Measurements from ENCODE around the gene TNFRSF18. TPM values are rescaled to one million over a fixed set of nuclear protein-coding genes. Genes with fewer than 3 reads are reported as not detected.

TNFRSF18 gene
- total RNA-seq, 2 donors from 2014 or later, result 0.95 to 1.7 TPM

DNA sequence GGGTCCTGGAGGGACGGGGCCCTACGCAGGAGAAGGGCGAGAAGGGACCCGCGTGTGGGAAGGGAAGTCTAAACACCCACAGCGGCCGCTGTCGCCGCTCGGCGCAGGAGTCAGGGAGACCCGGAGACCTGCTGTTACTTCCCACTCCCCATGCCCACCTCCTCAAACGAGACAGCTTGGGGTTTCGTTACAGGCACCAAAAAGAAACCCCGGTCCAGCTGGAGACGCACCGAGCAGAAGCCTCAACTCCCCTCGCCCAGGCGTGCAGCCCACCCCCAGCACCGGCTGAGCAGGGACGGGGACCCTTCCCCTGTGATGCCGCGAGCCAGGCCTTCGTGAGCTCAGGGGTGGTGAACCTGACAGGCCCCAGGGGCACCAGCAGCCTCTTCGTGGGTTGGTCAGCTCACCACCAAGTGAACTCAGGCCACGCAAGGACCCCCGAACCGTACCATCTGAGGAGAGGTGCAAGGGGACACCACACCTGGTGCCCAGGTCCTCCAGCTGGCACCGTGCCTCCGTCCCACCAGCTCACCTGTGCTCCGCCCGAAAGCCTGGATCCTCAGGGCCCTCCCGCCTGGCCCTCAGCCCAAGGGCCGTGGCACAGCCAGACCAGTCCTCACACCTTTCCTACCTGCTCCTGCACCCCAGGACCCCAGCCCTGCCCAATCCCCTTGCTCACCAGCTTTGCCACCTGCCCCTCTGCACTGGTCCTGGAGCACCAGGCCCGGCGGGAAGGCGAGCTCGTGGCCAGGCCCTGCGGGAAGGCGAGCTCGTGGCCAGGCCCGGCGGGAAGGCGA is 20.4 kb upstream of the TNFRSF18 start:
- Histone ChIP-seq H3K9ac (ENCODE audit: extremely low read depth, low read length, poor library complexity, severe bottlenecking) (no peak overlapping the region), H3K9me3 (ENCODE audit: control insufficient read depth, low read length) (no peaks in the 10 kb centered on the region), H3K27ac (ENCODE audit: low read depth, low read length) (no peak overlapping the region), H3K4me1 (ENCODE audit: control insufficient read depth, insufficient read depth, low read length) (no peaks in the 10 kb centered on the region), H3K36me3 (ENCODE audit: control insufficient read depth, insufficient read depth, low read length) (peaks cover 32% of the 10 kb centered on the region), H3K27me3 (ENCODE audit: control insufficient read depth, insufficient read depth, low read length, poor library complexity, severe bottlenecking) (no peaks in the 10 kb centered on the region), H3K4me3 (ENCODE audit: low read length) (no peak overlapping the region)
- Mint-ChIP-seq H3K36me3 (ENCODE audit: low read depth) (peaks cover 48% of the 10 kb centered on the region), H3K27ac (no peak overlapping the region), H3K4me3 (no peak overlapping the region), H3K4me1 (no peaks in the 10 kb centered on the region), H3K27me3 (ENCODE audit: insufficient read depth) (no peaks in the 10 kb centered on the region), H3K9me3 (no peaks in the 10 kb centered on the region)
- TF ChIP-seq, protein P1, sequence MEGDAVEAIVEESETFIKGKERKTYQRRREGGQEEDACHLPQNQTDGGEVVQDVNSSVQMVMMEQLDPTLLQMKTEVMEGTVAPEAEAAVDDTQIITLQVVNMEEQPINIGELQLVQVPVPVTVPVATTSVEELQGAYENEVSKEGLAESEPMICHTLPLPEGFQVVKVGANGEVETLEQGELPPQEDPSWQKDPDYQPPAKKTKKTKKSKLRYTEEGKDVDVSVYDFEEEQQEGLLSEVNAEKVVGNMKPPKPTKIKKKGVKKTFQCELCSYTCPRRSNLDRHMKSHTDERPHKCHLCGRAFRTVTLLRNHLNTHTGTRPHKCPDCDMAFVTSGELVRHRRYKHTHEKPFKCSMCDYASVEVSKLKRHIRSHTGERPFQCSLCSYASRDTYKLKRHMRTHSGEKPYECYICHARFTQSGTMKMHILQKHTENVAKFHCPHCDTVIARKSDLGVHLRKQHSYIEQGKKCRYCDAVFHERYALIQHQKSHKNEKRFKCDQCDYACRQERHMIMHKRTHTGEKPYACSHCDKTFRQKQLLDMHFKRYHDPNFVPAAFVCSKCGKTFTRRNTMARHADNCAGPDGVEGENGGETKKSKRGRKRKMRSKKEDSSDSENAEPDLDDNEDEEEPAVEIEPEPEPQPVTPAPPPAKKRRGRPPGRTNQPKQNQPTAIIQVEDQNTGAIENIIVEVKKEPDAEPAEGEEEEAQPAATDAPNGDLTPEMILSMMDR (conservative IDR thresholded peaks at IDR 0.05), result no peak
- 94 to 98% methylated on average over 16 to 44 of the region's 44 CpGs for WGBS, 2 experiments (ENCODE audit: insufficient coverage in 1 of 2, insufficient read length in 1 of 2)
- no peak for DNase-seq

DNA sequence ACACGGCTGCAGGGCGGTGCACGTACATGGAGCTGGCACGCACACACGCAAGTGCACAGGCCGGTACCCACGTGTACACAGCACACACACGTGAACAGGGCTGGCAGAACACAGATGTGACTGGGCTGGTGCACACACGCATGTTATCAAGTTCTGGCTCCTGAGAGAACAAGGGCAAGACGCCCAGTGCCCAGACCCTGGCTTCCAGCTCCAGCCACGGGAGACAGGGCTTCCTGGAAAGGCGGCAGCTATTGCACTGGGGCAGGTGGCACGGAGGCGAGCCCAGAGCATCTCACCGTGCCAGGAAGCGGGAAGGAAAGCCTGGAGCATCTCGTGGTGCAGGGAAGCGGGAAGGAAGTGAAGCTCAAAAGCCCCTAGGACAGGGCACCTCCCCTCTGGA is 19.5 kb upstream of the TNFRSF18 start:
- no peaks in the 10 kb centered on the region for H3K27me3 ChIP-seq (ENCODE audit: control insufficient read depth, insufficient read depth, low read length, poor library complexity, severe bottlenecking)
- no peak for DNase-seq
- Mint-ChIP-seq H3K4me1 (no peaks in the 10 kb centered on the region), H3K4me3 (no peak overlapping the region), H3K27ac (no peak overlapping the region), H3K9me3 (no peaks in the 10 kb centered on the region), H3K36me3 (ENCODE audit: low read depth) (peaks cover 51% of the 10 kb centered on the region), H3K27me3 (ENCODE audit: insufficient read depth) (no peaks in the 10 kb centered on the region)
- TF ChIP-seq, protein P1 (conservative IDR thresholded peaks at IDR 0.05), result no peak
- H3K27ac ChIP-seq (ENCODE audit: low read depth, low read length), result no peak overlapping the region
- no peak overlapping the region for H3K4me3 ChIP-seq (ENCODE audit: low read length)
- H3K36me3 ChIP-seq (ENCODE audit: control insufficient read depth, insufficient read depth, low read length), result peaks cover 39% of the 10 kb centered on the region
- H3K4me1 ChIP-seq (ENCODE audit: control insufficient read depth, insufficient read depth, low read length), result no peaks in the 10 kb centered on the region
- WGBS, 2 experiments (ENCODE audit: insufficient coverage in 1 of 2, insufficient read length in 1 of 2), result 96 to 98% methylated on average over 16 to 18 of the region's 18 CpGs
- H3K9me3 ChIP-seq (ENCODE audit: control insufficient read depth, low read length), result no peaks in the 10 kb centered on the region
- H3K9ac ChIP-seq (ENCODE audit: extremely low read depth, low read length, poor library complexity, severe bottlenecking), result no peak overlapping the region

DNA sequence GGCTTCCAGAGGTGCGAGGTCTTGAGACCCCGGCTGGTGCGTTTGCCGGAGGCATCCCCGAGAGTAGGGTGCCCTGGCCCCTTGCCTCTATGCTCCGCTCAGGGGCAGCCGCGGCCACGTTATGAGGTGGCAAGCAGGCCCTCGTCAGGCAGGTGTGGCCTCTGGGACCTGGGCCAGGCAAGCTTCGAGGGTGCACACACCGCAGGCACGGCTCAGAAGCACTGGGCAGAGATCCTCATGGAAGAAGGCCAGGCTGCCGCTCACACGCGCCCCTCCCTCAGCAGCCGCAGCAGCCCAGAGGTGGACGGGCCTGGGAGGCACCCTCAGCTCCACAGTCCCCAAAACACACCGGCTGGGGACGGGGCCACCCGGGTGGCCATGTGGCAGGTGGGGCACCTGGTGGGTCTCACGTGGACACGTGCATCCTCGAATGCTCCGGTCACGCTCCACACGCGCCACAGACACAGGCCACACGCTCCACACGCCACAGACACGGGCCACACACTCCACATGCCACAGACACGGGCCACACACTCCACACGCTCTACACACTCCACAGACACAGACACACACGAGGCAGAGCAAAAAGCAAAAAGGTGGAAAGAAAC is 18.9 kb upstream of the TNFRSF18 start:
- 93 to 95% methylated on average over 9 to 34 of the region's 34 CpGs for WGBS, 2 experiments (ENCODE audit: insufficient coverage in 1 of 2, insufficient read length in 1 of 2)
- Mint-ChIP-seq H3K36me3 (ENCODE audit: low read depth) (peaks cover 57% of the 10 kb centered on the region), H3K4me1 (no peaks in the 10 kb centered on the region), H3K9me3 (no peaks in the 10 kb centered on the region), H3K27me3 (ENCODE audit: insufficient read depth) (no peaks in the 10 kb centered on the region), H3K4me3 (no peak overlapping the region), H3K27ac (no peak overlapping the region)
- Histone ChIP-seq H3K4me3 (ENCODE audit: low read length) (no peak overlapping the region), H3K9ac (ENCODE audit: extremely low read depth, low read length, poor library complexity, severe bottlenecking) (no peak overlapping the region), H3K36me3 (ENCODE audit: control insufficient read depth, insufficient read depth, low read length) (peaks cover 45% of the 10 kb centered on the region), H3K4me1 (ENCODE audit: control insufficient read depth, insufficient read depth, low read length) (no peaks in the 10 kb centered on the region), H3K9me3 (ENCODE audit: control insufficient read depth, low read length) (no peaks in the 10 kb centered on the region), H3K27ac (ENCODE audit: low read depth, low read length) (no peak overlapping the region), H3K27me3 (ENCODE audit: control insufficient read depth, insufficient read depth, low read length, poor library complexity, severe bottlenecking) (no peaks in the 10 kb centered on the region)
- no peak for DNase-seq
- TF ChIP-seq, protein P1 (conservative IDR thresholded peaks at IDR 0.05), result no peak
